ENCODE results near the gene DEFB128. TPM values are rescaled to one million over a fixed set of nuclear protein-coding genes. Genes with fewer than 3 reads are reported as not detected.
"Not testable (repeated sequence)": the region's sequence is repeated elsewhere in the genome, so short reads cannot be mapped to it uniquely, and the experiment has no call there.

Gene DEFB128
- total RNA-seq, 2 donors from 2014 or later, result not detected

DNA sequence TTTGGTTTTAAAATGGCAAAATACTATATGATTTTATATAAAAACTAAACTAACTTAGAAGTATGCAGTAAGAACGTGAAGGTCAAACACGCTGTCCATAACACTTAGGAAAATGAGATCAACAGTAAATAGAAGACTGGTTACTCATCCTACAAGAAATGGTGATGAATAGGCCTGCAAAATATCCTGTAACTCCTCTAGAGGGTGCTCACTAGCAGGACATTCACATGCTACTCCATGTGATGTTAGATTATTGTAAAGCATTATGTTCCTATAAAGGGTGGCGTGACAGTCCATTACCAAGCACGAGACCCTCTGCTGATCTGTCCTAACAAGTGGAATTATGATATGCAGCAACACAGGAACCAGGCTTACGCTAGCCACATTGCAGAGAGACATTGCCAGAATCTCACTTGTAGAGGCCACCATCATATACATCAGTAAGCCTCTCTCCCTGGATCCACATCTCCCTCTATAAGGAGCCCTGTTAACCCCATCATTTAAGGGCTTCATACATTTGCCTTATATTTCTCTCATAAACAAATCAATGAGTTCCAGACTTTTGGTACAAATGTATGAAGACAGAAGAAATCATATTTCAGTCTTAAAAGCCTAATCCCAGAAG lies 19.5 kb upstream of the DEFB128 start:
- DNase-seq (peak; percentile 4 to 10), ATAC-seq (replicated peaks in 1 of 2) (peak; percentile 88)
- no peaks in the 10 kb centered on the region for H3K36me3 Mint-ChIP-seq (ENCODE audit: insufficient read depth in 2 of 2)
- no peaks in the 10 kb centered on the region for H3K4me1 Mint-ChIP-seq (ENCODE audit: low read depth)
- no peaks in the 10 kb centered on the region for H3K27me3 Mint-ChIP-seq (ENCODE audit: low read depth)
- no peak overlapping the region for H3K27ac Mint-ChIP-seq
- H3K9me3 Mint-ChIP-seq, result no peaks in the 10 kb centered on the region
- H3K4me3 Mint-ChIP-seq, result no peak overlapping the region

- not testable (repeated sequence) for H3K4me1 Mint-ChIP-seq (ENCODE audit: low read depth); H3K4me3 Mint-ChIP-seq; DNase-seq; H3K27ac Mint-ChIP-seq; ATAC-seq (replicated peaks in 1 of 2); H3K9me3 Mint-ChIP-seq; H3K36me3 Mint-ChIP-seq (ENCODE audit: insufficient read depth in 2 of 2)
- H3K27me3 Mint-ChIP-seq (ENCODE audit: low read depth), result peaks cover 25% of the 10 kb centered on the region
These were observed 14.1 kb upstream of the DEFB128 start for GRCh38 chr20:203630-204029.

- ATAC-seq (replicated peaks in 1 of 2), result no peak
These were observed 10.5 kb upstream of the DEFB128 start for GRCh38 chr20:199996-200395.

GRCh38 chr20:198225-198624 lies 8.7 kb upstream of the DEFB128 start:
- ATAC-seq (replicated peaks in 1 of 2) (no peak), DNase-seq (no peak)
- Mint-ChIP-seq H3K4me3 (no peak overlapping the region), H3K36me3 (ENCODE audit: insufficient read depth in 2 of 2) (no peaks in the 10 kb centered on the region), H3K27ac (no peak overlapping the region), H3K9me3 (peaks cover 2% of the 10 kb centered on the region in 2 donors), H3K4me1 (ENCODE audit: low read depth) (peaks cover 7% of the 10 kb centered on the region), H3K27me3 (ENCODE audit: low read depth) (peaks cover 25% of the 10 kb centered on the region)

More at GRCh38 chr20:199996-200395, 10.5 kb upstream of the DEFB128 start:
- peaks cover 7% of the 10 kb centered on the region for H3K4me1 Mint-ChIP-seq (ENCODE audit: low read depth)
- H3K4me3 Mint-ChIP-seq, result no peak overlapping the region
- H3K27ac Mint-ChIP-seq, result no peak overlapping the region
- no peak for DNase-seq
- H3K27me3 Mint-ChIP-seq (ENCODE audit: low read depth), result peaks cover 25% of the 10 kb centered on the region
- peaks cover 2% of the 10 kb centered on the region in 2 donors for H3K9me3 Mint-ChIP-seq
- H3K36me3 Mint-ChIP-seq (ENCODE audit: insufficient read depth in 2 of 2), result no peaks in the 10 kb centered on the region

DNA sequence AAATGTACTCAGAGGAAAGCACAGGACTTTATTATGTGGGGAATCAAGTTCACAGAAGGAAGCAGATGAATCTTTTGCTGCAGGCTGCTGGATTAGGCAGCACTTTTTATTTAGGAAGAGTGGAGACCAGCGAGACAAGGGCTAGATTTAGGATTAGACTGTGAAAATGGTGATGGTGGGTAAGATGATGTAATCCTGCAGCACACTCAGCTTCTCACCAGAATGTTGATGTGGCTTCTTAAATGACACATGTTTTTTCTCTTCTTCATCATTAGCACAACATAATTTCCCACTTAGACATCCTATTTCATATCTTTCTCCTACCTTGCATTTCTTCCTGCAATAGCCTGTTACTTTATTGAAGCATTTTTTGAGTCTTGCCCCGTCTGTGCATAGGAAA lies 1.8 kb downstream of the DEFB128 start:
- H3K27ac Mint-ChIP-seq, result no peak overlapping the region
- peaks cover 5 to 11% of the 10 kb centered on the region in 2 donors for H3K36me3 Mint-ChIP-seq (ENCODE audit: insufficient read depth in 2 of 2)
- DNase-seq, result no peak
- peaks cover 74% of the 10 kb centered on the region for H3K27me3 Mint-ChIP-seq (ENCODE audit: low read depth)
- H3K4me3 Mint-ChIP-seq, result no peak overlapping the region
- no peak for ATAC-seq (replicated peaks in 1 of 2)
- H3K9me3 Mint-ChIP-seq, result peaks cover 0 to 15% of the 10 kb centered on the region in 2 donors
- H3K4me1 Mint-ChIP-seq (ENCODE audit: low read depth), result no peaks in the 10 kb centered on the region

DNA sequence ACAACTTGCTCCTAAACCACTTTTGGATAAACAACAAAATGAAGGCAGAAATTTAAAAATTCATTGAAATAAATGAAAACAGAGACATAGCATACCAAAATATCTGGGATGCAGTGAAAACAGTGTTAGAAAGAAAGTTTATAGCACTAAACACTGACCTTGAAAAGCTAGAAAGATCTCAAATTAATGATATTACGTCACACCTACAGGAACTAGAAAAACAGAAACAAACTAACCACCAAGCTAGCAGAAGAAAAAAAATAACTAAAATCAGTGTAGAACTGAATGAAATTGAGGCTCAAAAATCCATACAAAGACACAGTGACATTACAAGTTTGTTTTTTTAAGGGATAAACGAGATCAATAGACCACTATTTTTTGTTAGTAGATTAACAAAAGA lies 5.2 kb downstream of the DEFB128 start:
- H3K27ac Mint-ChIP-seq, result no peak overlapping the region
- DNase-seq, result no peak
- no peak for ATAC-seq (replicated peaks in 1 of 2)
- peaks cover 66% of the 10 kb centered on the region for H3K27me3 Mint-ChIP-seq (ENCODE audit: low read depth)
- H3K9me3 Mint-ChIP-seq, result peaks cover 0 to 11% of the 10 kb centered on the region in 2 donors
- no peaks in the 10 kb centered on the region for H3K4me1 Mint-ChIP-seq (ENCODE audit: low read depth)
- peaks cover 5 to 9% of the 10 kb centered on the region in 2 donors for H3K36me3 Mint-ChIP-seq (ENCODE audit: insufficient read depth in 2 of 2)
- H3K4me3 Mint-ChIP-seq, result no peak overlapping the region

GRCh38 chr20:168876-169275 lies 20.6 kb downstream of the DEFB128 start:
- peaks cover 16% of the 10 kb centered on the region for H3K27me3 Mint-ChIP-seq (ENCODE audit: low read depth)

GRCh38 chr20:164618-165017 lies 24.9 kb downstream of the DEFB128 start:
- H3K4me1 Mint-ChIP-seq (ENCODE audit: low read depth), result no peaks in the 10 kb centered on the region
- peaks cover 17% of the 10 kb centered on the region for H3K27me3 Mint-ChIP-seq (ENCODE audit: low read depth)
- no peak for DNase-seq
- no peak for ATAC-seq (replicated peaks in 1 of 2)
- no peak overlapping the region for H3K27ac Mint-ChIP-seq
- no peaks in the 10 kb centered on the region for H3K36me3 Mint-ChIP-seq (ENCODE audit: insufficient read depth in 2 of 2)
- no peaks in the 10 kb centered on the region for H3K9me3 Mint-ChIP-seq
- H3K4me3 Mint-ChIP-seq, result no peak overlapping the region

More at GRCh38 chr20:168876-169275, 20.6 kb downstream of the DEFB128 start:
- DNase-seq (no peak), ATAC-seq (replicated peaks in 1 of 2) (no peak)
- Mint-ChIP-seq H3K9me3 (no peaks in the 10 kb centered on the region), H3K4me3 (no peak overlapping the region), H3K36me3 (ENCODE audit: insufficient read depth in 2 of 2) (no peaks in the 10 kb centered on the region), H3K4me1 (ENCODE audit: low read depth) (no peaks in the 10 kb centered on the region), H3K27ac (no peak overlapping the region)

DNA sequence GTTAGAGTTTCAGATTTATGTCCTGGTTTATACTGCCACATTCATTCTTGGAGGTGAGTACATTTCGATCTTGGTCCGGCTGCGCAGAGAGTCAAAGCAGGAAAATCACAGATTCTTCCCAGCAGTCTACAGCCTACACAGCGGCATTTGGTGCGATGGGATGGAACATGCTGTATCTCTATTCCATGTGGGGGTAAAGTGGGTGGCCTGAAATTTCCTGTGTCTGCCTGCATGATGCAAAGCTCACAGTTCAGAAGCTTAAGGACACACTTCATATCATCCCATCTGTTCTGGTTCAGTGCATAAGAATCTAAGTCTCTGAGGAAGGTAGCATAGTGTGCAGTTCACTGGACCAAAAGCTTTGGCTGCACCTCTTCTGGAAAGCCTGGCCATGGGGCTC lies 32.4 kb downstream of the DEFB128 start, which contains the start of gene DEFB127:
DEFB127 (plus strand) TSS at position 301 of the 400 bp plus-strand sequence; CDS start at position 392, 91 bp downstream.
- H3K9me3 Mint-ChIP-seq, result no peaks in the 10 kb centered on the region
- ATAC-seq (replicated peaks in 1 of 2), result no peak
- H3K27ac Mint-ChIP-seq, result no peak within 1 kb of the TSS
- H3K4me1 Mint-ChIP-seq (ENCODE audit: low read depth), result no peaks in the 10 kb centered on the region
- no peak for DNase-seq
- H3K36me3 Mint-ChIP-seq (ENCODE audit: insufficient read depth in 2 of 2), result no peaks in the 10 kb centered on the region
- H3K4me3 Mint-ChIP-seq, result no peak within 1 kb of the TSS
- H3K27me3 Mint-ChIP-seq (ENCODE audit: low read depth), result peaks cover 35% of the 10 kb centered on the region

- DNase-seq, result no peak
- ATAC-seq (replicated peaks in 1 of 2), result no peak
- Mint-ChIP-seq H3K4me1 (ENCODE audit: low read depth) (no peaks in the 10 kb centered on the region), H3K9me3 (no peaks in the 10 kb centered on the region), H3K27ac (no peak overlapping the region), H3K27me3 (ENCODE audit: low read depth) (peaks cover 51% of the 10 kb centered on the region), H3K4me3 (no peak overlapping the region), H3K36me3 (ENCODE audit: insufficient read depth in 2 of 2) (no peaks in the 10 kb centered on the region)
These were observed 37.4 kb downstream of the DEFB128 start for GRCh38 chr20:152131-152530.

DNA sequence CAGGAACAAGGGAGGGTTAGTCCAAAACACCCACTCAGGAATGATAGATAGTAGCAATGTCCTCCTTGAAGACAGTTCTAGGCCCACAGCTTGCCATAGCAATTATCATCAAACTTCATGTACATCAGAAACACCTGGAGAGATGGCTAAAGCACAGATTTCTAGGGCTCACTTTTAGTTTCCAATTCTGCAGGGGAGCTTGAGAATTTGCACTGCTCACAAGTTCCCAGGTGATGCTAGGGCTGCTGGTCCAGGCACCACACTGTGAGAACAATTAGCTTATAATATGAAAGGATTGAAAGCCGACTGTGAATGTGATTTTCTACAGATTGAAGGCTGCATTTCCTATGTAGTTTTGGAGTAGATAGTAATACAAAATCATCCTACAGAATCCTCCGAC lies 43.6 kb downstream of the DEFB128 start:
- no peaks in the 10 kb centered on the region for H3K9me3 Mint-ChIP-seq
- peaks cover 36% of the 10 kb centered on the region for H3K27me3 Mint-ChIP-seq (ENCODE audit: low read depth)
- no peak overlapping the region for H3K4me3 Mint-ChIP-seq
- H3K4me1 Mint-ChIP-seq (ENCODE audit: low read depth), result no peaks in the 10 kb centered on the region
- no peak overlapping the region for H3K27ac Mint-ChIP-seq
- ATAC-seq (replicated peaks in 1 of 2) (no peak), DNase-seq (no peak)
- H3K36me3 Mint-ChIP-seq (ENCODE audit: insufficient read depth in 2 of 2), result no peaks in the 10 kb centered on the region

- H3K9me3 Mint-ChIP-seq, result no peaks in the 10 kb centered on the region
- H3K4me1 Mint-ChIP-seq (ENCODE audit: low read depth), result peaks cover 4% of the 10 kb centered on the region
- H3K4me3 Mint-ChIP-seq, result no peak within 1 kb of the TSS
- no peaks in the 10 kb centered on the region for H3K36me3 Mint-ChIP-seq (ENCODE audit: insufficient read depth in 2 of 2)
- no peak within 1 kb of the TSS for H3K27ac Mint-ChIP-seq
- no peak for ATAC-seq (replicated peaks in 1 of 2)
- H3K27me3 Mint-ChIP-seq (ENCODE audit: low read depth), result peaks cover 33% of the 10 kb centered on the region
- no peak for DNase-seq
These were observed 47.2 kb downstream of the DEFB128 start, which contains the start of gene DEFB126 for GRCh38 chr20:142290-142689. Gene DEFB126, plus strand, starts transcription at chr20:142590. Its CDS starts 39 bp downstream, at chr20:142629.
